H1 (cell line): ENCODE data around the gene AHI1. TPM values are rescaled to one million over a fixed set of nuclear protein-coding genes. Genes with fewer than 3 reads are reported as not detected.

Experiments
- CTCF ChIA-PET: fragments of 300-600 bp; sonication (Branson Sonifier 250); formaldehyde crosslinking; loops from one replicate; lab custom pipeline; 2021; ENCODE audit not compliant: partially characterized antibody; lab: Charles Lee
- POLR2A ChIA-PET: fragments of 300-600 bp; sonication (Branson Sonifier 250); formaldehyde crosslinking; loops from one replicate; lab custom pipeline; 2021; ENCODE audit warnings: inconsistent platforms; ENCODE audit not compliant: partially characterized antibody; lab: Charles Lee
- DNase-seq, 2 experiments: peaks; one replicate each; pipeline versions ENCODE4 v3.0.0 to v3.0.0-alpha.2; 2010 to 2022; ENCODE audit warnings: low spot score in 2 of 2, low read depth in 1 of 2, mixed read lengths in 1 of 2
- FAIRE-seq: peaks from 2 replicates; lab custom pipeline; 2011; peaks lifted over from hg19 to GRCh38; lab: Jason Lieb, UNC
- H2AFZ ChIP-seq: 2 replicates; pipeline ENCODE4 v1.8.1; 2012; ENCODE audit warnings: low read length, inconsistent platforms
- H2AK5ac ChIP-seq: 2 replicates; pipeline ENCODE4 v1.6.1; 2013; ENCODE audit warnings: low read depth, low read length
- H2BK120ac ChIP-seq: replicated peaks from 2 replicates; pipeline ENCODE3; 2013; ENCODE audit warnings: low read depth, low read length, inconsistent platforms
- H2BK12ac ChIP-seq: 2 replicates; pipeline ENCODE4 v1.6.1; 2013; ENCODE audit warnings: low read depth, low read length
- H2BK15ac ChIP-seq: 2 replicates; pipeline ENCODE4 v1.6.1; 2013; ENCODE audit warnings: low read length
- H2BK20ac ChIP-seq: 2 replicates; pipeline ENCODE4 v1.6.1; 2013; ENCODE audit warnings: low read length
- H2BK5ac ChIP-seq: 2 replicates; pipeline ENCODE4 v1.6.1; 2013; ENCODE audit warnings: low read depth, low read length
- H3K14ac ChIP-seq: 2 replicates; pipeline ENCODE4 v1.6.1; 2013; ENCODE audit warnings: inconsistent platforms; ENCODE audit not compliant: insufficient read length
- H3K18ac ChIP-seq: 2 replicates; pipeline ENCODE4 v1.6.1; 2013; ENCODE audit warnings: low read length; ENCODE audit errors: extremely low read depth
- H3K23ac ChIP-seq: 2 replicates; pipeline ENCODE4 v1.6.1; 2013; ENCODE audit warnings: inconsistent platforms; ENCODE audit not compliant: insufficient read length
- H3K23me2 ChIP-seq: 2 replicates; pipeline ENCODE4 v1.6.1; 2013; ENCODE audit warnings: low read depth, low read length
- H3K27ac ChIP-seq: 2 replicates; pipeline ENCODE4 v1.6.1; 2011; ENCODE audit warnings: low read depth, low read length, inconsistent platforms
- H3K27me3 ChIP-seq, 4 experiments: replicated peaks in 1 of 4; 1 replicate in 1 of 4; 2 replicates in 3 of 4; pipeline versions ENCODE4 v1.6.1 to v1.8.1; 2011 to 2013; ENCODE audit warnings: low read length in 3 of 4, mild to moderate bottlenecking in 3 of 4, inconsistent platforms in 2 of 4, mixed read lengths in 2 of 4, moderate library complexity in 1 of 4; ENCODE audit not compliant: control insufficient read depth in 3 of 4, insufficient read depth in 3 of 4; ENCODE audit errors: extremely low read depth in 1 of 4
- H3K36me3 ChIP-seq, 4 experiments: 2 replicates each; pipeline versions ENCODE4 v1.6.1 to v1.8.1; 2011 to 2013; ENCODE audit warnings: mild to moderate bottlenecking in 4 of 4, low read length in 3 of 4, moderate library complexity in 2 of 4, control low read depth in 1 of 4, inconsistent platforms in 1 of 4; ENCODE audit not compliant: insufficient read depth in 4 of 4, control insufficient read depth in 2 of 4
- H3K4ac ChIP-seq: replicated peaks from 2 replicates; pipeline ENCODE3; 2013; ENCODE audit warnings: low read length, low read depth, mixed read lengths, inconsistent platforms; ENCODE audit not compliant: insufficient read length
- H3K4me1 ChIP-seq, 4 experiments: replicated peaks in 1 of 4; 1 replicate in 1 of 4; 2 replicates in 3 of 4; pipeline versions ENCODE4 v1.6.1 to v1.8.1; 2011 to 2013; ENCODE audit warnings: low read length in 3 of 4, inconsistent platforms in 2 of 4, mixed read lengths in 1 of 4; ENCODE audit not compliant: insufficient read depth in 4 of 4, control insufficient read depth in 3 of 4
- H3K4me2 ChIP-seq, 2 experiments: 2 replicates each; pipeline versions ENCODE4 v1.6.1 to v1.8.1; 2011 to 2013; ENCODE audit warnings: low read depth in 2 of 2, low read length in 2 of 2, control low read depth in 1 of 2, inconsistent platforms in 1 of 2, mild to moderate bottlenecking in 1 of 2; ENCODE audit not compliant: insufficient read depth in 1 of 2
- H3K4me3 ChIP-seq, 4 experiments: fragments of 200-600, 300-600 bp in 1 of 4; sonication (generic), shearing (Covaris generic), sonication (Bioruptor Twin) in 1 of 4; 2 replicates each; pipeline versions ENCODE4 v1.5.1 to v1.8.1; 2011 to 2016; ENCODE audit warnings: low read length in 4 of 4, low read depth in 3 of 4, control low read depth in 2 of 4, inconsistent platforms in 2 of 4, mild to moderate bottlenecking in 2 of 4, mixed read lengths in 1 of 4, moderate library complexity in 1 of 4; ENCODE audit not compliant: insufficient read depth in 2 of 4; ENCODE audit errors: extremely low read depth in 1 of 4
- H3K56ac ChIP-seq: replicated peaks from 2 replicates; pipeline ENCODE3; 2013; ENCODE audit warnings: low read depth, mild to moderate bottlenecking, mixed read lengths, low read length, inconsistent platforms; ENCODE audit not compliant: insufficient read length
- H3K79me1 ChIP-seq: 2 replicates; pipeline ENCODE4 v1.6.1; 2013; ENCODE audit warnings: low read depth, low read length, control low read depth
- H3K79me2 ChIP-seq, 2 experiments: 2 replicates each; pipeline versions ENCODE4 v1.6.1 to v1.8.1; 2012 to 2013; ENCODE audit warnings: low read length in 2 of 2, mild to moderate bottlenecking in 2 of 2, inconsistent platforms in 1 of 2; ENCODE audit not compliant: insufficient read depth in 2 of 2, control insufficient read depth in 1 of 2
- H3K9ac ChIP-seq, 4 experiments: replicated peaks in 1 of 4; 1 replicate in 1 of 4; 2 replicates in 3 of 4; pipeline versions ENCODE4 v1.6.1 to v1.8.1; 2011 to 2013; ENCODE audit warnings: low read depth in 3 of 4, low read length in 3 of 4, control low read depth in 2 of 4, mild to moderate bottlenecking in 2 of 4, moderate library complexity in 2 of 4, inconsistent platforms in 1 of 4; ENCODE audit errors: extremely low read depth in 1 of 4
- H3K9me3 ChIP-seq, 2 experiments: 2 replicates each; pipeline versions ENCODE4 v1.6.1 to v1.8.1; 2012 to 2013; ENCODE audit warnings: mild to moderate bottlenecking in 2 of 2, moderate library complexity in 2 of 2, control low read depth in 1 of 2, inconsistent platforms in 1 of 2, low read depth in 1 of 2, low read length in 1 of 2, mixed read lengths in 1 of 2; ENCODE audit not compliant: insufficient read depth in 2 of 2
- H4K20me1 ChIP-seq, 2 experiments: replicated peaks in 1 of 2; 2 replicates each; pipeline versions ENCODE3 to v1.8.1; 2011 to 2013; ENCODE audit warnings: inconsistent platforms in 2 of 2, low read length in 2 of 2, mild to moderate bottlenecking in 1 of 2; ENCODE audit not compliant: insufficient read depth in 2 of 2, control insufficient read depth in 1 of 2
- H4K5ac ChIP-seq: 2 replicates; pipeline ENCODE4 v1.6.1; 2013; ENCODE audit warnings: low read length, low read depth, mixed read lengths, inconsistent platforms; ENCODE audit not compliant: insufficient read length
- H4K8ac ChIP-seq: 2 replicates; pipeline ENCODE4 v1.8.0; 2013; ENCODE audit warnings: mild to moderate bottlenecking, moderate library complexity, low read length, inconsistent platforms; ENCODE audit not compliant: insufficient read depth; ENCODE audit errors: extremely low read depth
- H4K91ac ChIP-seq: replicated peaks from 2 replicates; pipeline ENCODE3; 2013; ENCODE audit warnings: low read length, mixed read lengths, inconsistent platforms; ENCODE audit not compliant: insufficient read length
- BRCA1 ChIP-seq: IDR thresholded peaks from 2 replicates; pipeline ENCODE4 v1.6.1; 2012; ENCODE audit warnings: low read depth, low read length, improper control_type of control experiment
- CBX8 ChIP-seq: fragments of 300-800, 300-1000 bp; sonication (generic); IDR thresholded peaks from 2 replicates; pipeline ENCODE4 v1.7.1; 2016; ENCODE audit warnings: low read depth, low read length, borderline replicate concordance
- CTCF ChIP-seq, 3 experiments: IDR thresholded peaks; 1 replicate in 2 of 3; 2 replicates in 1 of 3; pipeline versions ENCODE4 v1.5.1 to v1.6.1; 2011; ENCODE audit warnings: low read length in 3 of 3, mild to moderate bottlenecking in 3 of 3, inconsistent platforms in 2 of 3, low read depth in 1 of 3, moderate library complexity in 1 of 3; ENCODE audit not compliant: insufficient read depth in 1 of 3; ENCODE audit errors: control extremely low read depth in 1 of 3
- GABPA ChIP-seq: IDR thresholded peaks from 2 replicates; pipeline ENCODE4 v1.6.1; 2011; ENCODE audit warnings: mild to moderate bottlenecking, low read length, moderate library complexity, borderline replicate concordance; ENCODE audit not compliant: insufficient read depth
- GTF2F1 ChIP-seq: IDR thresholded peaks from 2 replicates; pipeline ENCODE4 v1.6.1; 2012; ENCODE audit warnings: low read depth, low read length, improper control_type of control experiment, borderline replicate concordance
- HDAC2 ChIP-seq, 2 experiments: fragments of 300-600 bp in 1 of 2; sonication (generic) in 1 of 2; IDR thresholded peaks; 2 replicates each; pipeline ENCODE4 v1.6.1; 2011 to 2012; ENCODE audit warnings: low read depth in 2 of 2, low read length in 2 of 2, mild to moderate bottlenecking in 2 of 2, moderate library complexity in 2 of 2, borderline replicate concordance in 1 of 2, inconsistent platforms in 1 of 2
- MAFK ChIP-seq: IDR thresholded peaks from 2 replicates; pipeline ENCODE4 v1.6.1; 2012; ENCODE audit warnings: low read depth, mild to moderate bottlenecking, improper control_type of control experiment, low read length
- NRF1 ChIP-seq: IDR thresholded peaks from 2 replicates; pipeline ENCODE4 v1.6.1; 2011; ENCODE audit warnings: mild to moderate bottlenecking, low read depth, low read length, improper control_type of control experiment
- SIX5 ChIP-seq: IDR thresholded peaks from 2 replicates; pipeline ENCODE4 v1.6.1; 2011; ENCODE audit warnings: mild to moderate bottlenecking, low read depth, low read length
- TAF1 ChIP-seq: IDR thresholded peaks from 2 replicates; pipeline ENCODE4 v1.6.1; 2011; ENCODE audit warnings: mild to moderate bottlenecking, low read depth, low read length
- YY1 ChIP-seq: IDR thresholded peaks from 2 replicates; pipeline ENCODE4 v1.6.1; 2011; ENCODE audit warnings: low read depth, mild to moderate bottlenecking, low read length
- WGBS, 2 experiments: shearing (Covaris generic) in 1 of 2; methylation state at CpG; one replicate each; pipeline versions ENCODE4 v1.1.6 to v1.1.7; 2013 to 2015; ENCODE audit warnings: low lambda C conversion rate in 2 of 2, mixed read lengths in 2 of 2, inconsistent platforms in 1 of 2, low coverage in 1 of 2, missing lambda C conversion rate in 1 of 2; ENCODE audit not compliant: insufficient replicate concordance in 2 of 2, insufficient coverage in 1 of 2, insufficient read length in 1 of 2; ENCODE audit errors: extremely low coverage in 1 of 2, missing lambda C conversion rate in 1 of 2; 5-methylcytosine and 5-hydroxymethylcytosine counted together
- polyA plus RNA-seq, 7 experiments: library from polyadenylated mRNA; depleted of rRNA in 3 of 7; stranded (reverse) in 5 of 7; unstranded in 2 of 7; fragments of >200 nt in 5 of 7; fragments of 200-250 nt in 2 of 7; gene quantifications; 1 replicate in 5 of 7; 2 replicates in 1 of 7; 4 replicates in 1 of 7; pipeline versions ENCODE4 v1.2.1 to v1.2.3, GENCODE V29; 2011 to 2013; ENCODE audit warnings: missing spikeins in 2 of 7, mixed read lengths in 2 of 7
- total RNA-seq: library from RNA; stranded (reverse); fragmentation: NEBNext Ultra II Directional; extraction: Animal tissue kit (Norgen Biotek cat#: 25700); gene quantifications from 2 replicates; pipeline ENCODE4 v1.2.1, GENCODE V29; 2021
- TF ChIP-seq, protein P1 (sequence below): IDR thresholded peaks from 2 replicates; pipeline ENCODE4 v1.6.1; 2012; ENCODE audit warnings: inconsistent platforms

Gene AHI1
- total and polyA plus RNA-seq, 2 of the 8 experiments (the other 6 are each of a cell fraction or from before 2014, with no cell fraction given), result 4.2 to 19.6 TPM

GRCh38 chr6:135530113-135530512 is 32.6 kb upstream of the AHI1 start:
- no peaks in the 10 kb centered on the region for H3K23me2 ChIP-seq
- FAIRE-seq, result no peak
- TF ChIP-seq, protein P1, sequence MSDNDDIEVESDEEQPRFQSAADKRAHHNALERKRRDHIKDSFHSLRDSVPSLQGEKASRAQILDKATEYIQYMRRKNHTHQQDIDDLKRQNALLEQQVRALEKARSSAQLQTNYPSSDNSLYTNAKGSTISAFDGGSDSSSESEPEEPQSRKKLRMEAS, result no peak
- TF ChIP-seq GABPA (no peak), NRF1 (no peak), CBX8 (no peak), GTF2F1 (no peak), SIX5 (no peak), YY1 (no peak), HDAC2 (IDR thresholded peaks at IDR 0.05; ENCODE audit: borderline replicate concordance in 1 of 2, low read depth in 2 of 2, low read length in 2 of 2) (no peak), MAFK (no peak), CTCF (IDR thresholded peaks at IDR 0.05; ENCODE audit: control extremely low read depth in 1 of 3, insufficient read depth in 1 of 3, low read depth in 1 of 3, low read length in 3 of 3) (no peak), BRCA1 (no peak), TAF1 (no peak)

More at GRCh38 chr6:135530113-135530512, 32.6 kb upstream of the AHI1 start:
- ChIA-PET POLR2A (no interaction called here), CTCF (interaction anchor here (0.6 to 1.6 kb wide), 2 partner anchors 32 to 390 kb away, joined by 3 to 4 read pairs; no protein-coding TSS in a partner anchor)
- H3K4me1 ChIP-seq, result no peaks in the 10 kb centered on the region
- no peaks in the 10 kb centered on the region for H3K27me3 ChIP-seq
- H2BK12ac ChIP-seq, result no peak overlapping the region
- no peak overlapping the region for H3K27ac ChIP-seq
- H2BK20ac ChIP-seq, result no peak overlapping the region
- H3K14ac ChIP-seq, result no peak overlapping the region
- no peak overlapping the region for H3K23ac ChIP-seq
- H3K18ac ChIP-seq, result no peak overlapping the region
- no peaks in the 10 kb centered on the region for H3K36me3 ChIP-seq
- no peak overlapping the region for H2BK5ac ChIP-seq
- no peak for DNase-seq
- H3K4me2 ChIP-seq, result no peak overlapping the region
- no peak overlapping the region for H4K91ac ChIP-seq
- no peaks in the 10 kb centered on the region for H4K20me1 ChIP-seq
- no peak overlapping the region for H3K4ac ChIP-seq
- H3K56ac ChIP-seq, result no peak overlapping the region
- no peaks in the 10 kb centered on the region for H3K9me3 ChIP-seq
- H4K8ac ChIP-seq, result no peak overlapping the region
- H3K79me2 ChIP-seq, result no peaks in the 10 kb centered on the region
- H2BK15ac ChIP-seq, result no peak overlapping the region
- H3K79me1 ChIP-seq, result no peaks in the 10 kb centered on the region
- H2AK5ac ChIP-seq, result no peak overlapping the region
- no peak overlapping the region for H2AFZ ChIP-seq
- no peak overlapping the region for H2BK120ac ChIP-seq
- no peak overlapping the region for H3K4me3 ChIP-seq
- H4K5ac ChIP-seq, result no peak overlapping the region
- WGBS, 2 experiments, result 76% methylated on average over 1 of the region's 1 CpG; no CpG with 5 or more reads in 1 of the 2 experiments
- no peak overlapping the region for H3K9ac ChIP-seq
